Ovary (tissue), 9 donors: ENCODE measurements around the gene NEK11. TPM values are rescaled to one million over a fixed set of nuclear protein-coding genes. Genes with fewer than 3 reads are reported as not detected.

Source experiments
- DNase-seq, 5 donors: peaks; one replicate each; pipeline ENCODE4 v3.0.0-alpha.2; 2019 to 2020
- H3K27ac ChIP-seq, 2 donors: fragments of 200-600 bp; one replicate each; pipeline versions ENCODE4 v1.5.1 to v1.8.0; 2019 to 2022
- H3K27me3 ChIP-seq: fragments of 200-600 bp; one replicate; pipeline ENCODE4 v1.8.0; 2022
- H3K36me3 ChIP-seq: fragments of 200-600 bp; sonication (generic); one replicate; pipeline ENCODE4 v1.5.1; 2019
- H3K4me1 ChIP-seq: one replicate; pipeline ENCODE4 v1.8.1; 2013; ENCODE audit warnings: mild to moderate bottlenecking, moderate library complexity; ENCODE audit not compliant: insufficient read depth
- H3K4me3 ChIP-seq: fragments of 200-600 bp; sonication (generic); one replicate; pipeline ENCODE4 v1.5.1; 2017
- H3K9me3 ChIP-seq, 2 donors: fragments of 200-600 bp in 1 of 2; sonication (generic) in 1 of 2; one replicate each; pipeline versions ENCODE4 v1.5.1 to v1.8.1; 2013 to 2019; ENCODE audit warnings: mild to moderate bottlenecking in 1 of 2, moderate library complexity in 1 of 2
- CTCF ChIP-seq, 3 donors: fragments of 450-650 bp in 2 of 3; fragments of 200-600 bp in 1 of 3; IDR thresholded peaks; one replicate each; pipeline versions ENCODE4 v1.5.1 to v1.8.0; 2016 to 2022; ENCODE audit warnings: antibody characterized with exemption in 3 of 3, mild to moderate bottlenecking in 1 of 3
- EP300 ChIP-seq: sonication (generic); formaldehyde crosslinking; IDR thresholded peaks from one replicate; pipeline ENCODE4 v1.6.1; 2017; ENCODE audit warnings: antibody characterized with exemption
- POLR2A ChIP-seq: fragments of 450-650 bp; IDR thresholded peaks from one replicate; pipeline ENCODE4 v1.6.1; 2017; ENCODE audit warnings: antibody characterized with exemption, mild to moderate bottlenecking, moderate library complexity
- WGBS, 3 donors: extraction: QIAGEN DNeasy Blood & Tissue Kit in 1 of 3; methylation state at CpG; one replicate each; pipeline versions ENCODE4 v1.1.5 to v1.1.7; 2013 to 2017; 5-methylcytosine and 5-hydroxymethylcytosine counted together
- intact Hi-C, 4 donors: fragments of 100-400 bp; cut with DNase I; formaldehyde crosslinking; loops; one replicate each; pipeline versions ENCODE4 v1.11.0 to v1.15.1; 2022 to 2023
- polyA plus RNA-seq, 2 donors: library from polyadenylated mRNA; stranded (reverse); fragments of 200-250 nt in 1 of 2; fragments of 350-450 nt in 1 of 2; fragmentation: Illumina TruSeq in 1 of 2; extraction: RNeasy Lipid Tissue Mini Kit (QIAGEN cat#74804) in 1 of 2; gene quantifications; one replicate each; pipeline ENCODE4 v1.2.3, GENCODE V29; 2013 to 2014
- total RNA-seq, 7 donors: library from RNA; depleted of rRNA in 2 of 7; stranded (reverse); fragments of >200 nt in 2 of 7; fragmentation: NEBNext Ultra II Directional in 3 of 7; extraction: Animal tissue kit (Norgen Biotek cat#: 25700) in 3 of 7; gene quantifications; one replicate each; pipeline versions ENCODE4 v1.1.0 to v1.2.4, GENCODE V29; 2016 to 2023
- donor health status: DM: no; HTN: no; CAD: no; lungs with moderate emphysema.
- donor health status: DM: no; HTN: no; CAD: no.
- donor health status: Bipolar disorder and iron deficiency.
- donor health status: DM: yes; HTN: yes; CAD: no.
- donor health status: DM: no; HTN: no; CAD: no.
- donor health status: DM: yes; HTN: yes; CAD: no.

Gene NEK11
- total and polyA plus RNA-seq, 9 donors = 4.9 to 37.3 (median 10.7) TPM

DNA sequence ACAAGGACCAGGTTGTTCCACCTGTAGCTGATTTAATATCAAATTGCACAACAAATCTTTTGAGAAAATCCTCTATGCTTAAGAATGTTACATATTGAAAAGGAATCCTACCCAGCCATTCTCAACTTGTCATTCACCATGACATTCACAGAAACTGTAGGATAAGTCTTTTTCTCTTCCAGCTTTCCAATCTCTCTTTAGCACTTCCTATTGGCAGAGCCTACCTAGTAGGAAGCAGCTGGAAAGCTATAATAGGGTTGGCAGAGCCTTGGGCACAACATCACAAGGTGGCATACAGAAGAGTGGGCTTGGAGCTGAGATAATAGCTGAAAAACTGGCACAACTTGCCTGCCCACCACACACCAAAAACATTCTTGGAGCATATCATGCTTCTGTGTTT, 287.6 kb downstream of the NEK11 start:
- intact Hi-C loops = no loop called here
- H3K36me3 ChIP-seq = no peaks in the 10 kb centered on the region
- H3K4me1 ChIP-seq = no peaks in the 10 kb centered on the region
- H3K27ac ChIP-seq = no peak overlapping the region
- H3K27me3 ChIP-seq = no peaks in the 10 kb centered on the region
- no peaks in the 10 kb centered on the region for H3K9me3 ChIP-seq
- no peak overlapping the region for H3K4me3 ChIP-seq
- DNase-seq = no peak
- TF ChIP-seq POLR2A = no peak
- TF ChIP-seq EP300 = no peak
- TF ChIP-seq CTCF (IDR thresholded peaks at IDR 0.05) = no peak

- Histone ChIP-seq H3K4me1 (no peaks in the 10 kb centered on the region), H3K4me3 (no peak overlapping the region), H3K27me3 (no peaks in the 10 kb centered on the region), H3K9me3 (no peaks in the 10 kb centered on the region), H3K27ac (no peak overlapping the region), H3K36me3 (no peaks in the 10 kb centered on the region)
- intact Hi-C loops = no loop called here
- TF ChIP-seq POLR2A (no peak), CTCF (IDR thresholded peaks at IDR 0.05) (no peak), EP300 (no peak)
- no peak for DNase-seq
- 93 to 95% (median 93%) methylated on average over 2 of the region's 2 CpGs for WGBS, 3 donors
These were observed 288.5 kb downstream of the NEK11 start for GRCh38 chr3:131315162-131315561.

DNA sequence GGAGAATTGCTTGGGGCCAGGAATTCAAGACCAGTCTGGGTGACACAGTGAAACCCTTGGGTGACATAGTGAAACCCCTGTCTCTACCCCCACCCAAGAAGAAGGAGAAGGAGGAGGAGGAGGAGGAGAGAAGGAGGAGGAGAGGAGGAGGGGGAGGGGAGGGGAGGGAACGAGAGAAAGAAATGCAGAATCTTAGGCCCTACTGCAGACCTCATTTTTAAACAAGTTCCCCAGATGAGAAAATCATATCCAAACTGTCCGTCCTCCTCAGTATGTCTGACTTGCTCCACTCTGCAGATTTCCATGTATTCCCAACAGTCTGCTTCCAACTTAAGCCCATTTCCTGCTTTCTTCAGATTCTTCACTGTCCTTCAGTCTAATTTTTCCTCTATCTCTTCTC, 291.0 kb downstream of the NEK11 start:
- no peak for DNase-seq
- Histone ChIP-seq H3K27ac (no peak overlapping the region), H3K9me3 (no peaks in the 10 kb centered on the region), H3K4me1 (no peaks in the 10 kb centered on the region), H3K27me3 (no peaks in the 10 kb centered on the region), H3K36me3 (no peaks in the 10 kb centered on the region), H3K4me3 (no peak overlapping the region)
- 75 to 79% (median 77%) methylated on average over 2 of the region's 2 CpGs for WGBS, 3 donors
- TF ChIP-seq POLR2A = no peak
- intact Hi-C loops = no loop called here

DNA sequence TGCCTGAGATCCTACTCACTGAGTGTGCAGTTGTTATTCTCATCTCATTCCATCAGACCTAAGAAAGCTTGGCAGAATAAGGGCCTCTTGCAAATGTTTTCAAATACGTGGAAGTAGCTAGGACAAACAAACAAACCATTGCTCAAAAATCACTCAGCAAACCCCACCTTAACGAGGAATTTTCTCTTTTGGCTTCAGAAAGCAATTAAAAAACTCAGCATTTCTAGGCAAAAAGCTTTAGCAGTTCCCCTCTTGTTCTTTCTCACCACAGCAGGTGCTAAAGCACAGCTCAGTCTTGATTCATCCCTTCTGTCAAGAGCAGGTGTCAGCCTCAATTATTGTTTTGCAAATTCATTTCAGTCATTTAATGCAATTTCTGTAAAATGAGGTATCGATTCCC, 296.3 kb downstream of the NEK11 start:
- Histone ChIP-seq H3K4me3 (no peak overlapping the region), H3K27ac (no peak overlapping the region), H3K27me3 (no peaks in the 10 kb centered on the region), H3K4me1 (no peaks in the 10 kb centered on the region), H3K36me3 (no peaks in the 10 kb centered on the region), H3K9me3 (no peaks in the 10 kb centered on the region)
- DNase-seq = no peak
- 73 to 82% (median 78%) methylated on average over 3 of the region's 3 CpGs for WGBS, 3 donors
- TF ChIP-seq POLR2A (no peak), EP300 (no peak), CTCF (IDR thresholded peaks at IDR 0.05) (no peak)
- intact Hi-C loops = no loop called here

- H3K27ac ChIP-seq = no peak overlapping the region
- no peaks in the 10 kb centered on the region for H3K36me3 ChIP-seq
- no peaks in the 10 kb centered on the region for H3K9me3 ChIP-seq
- H3K4me1 ChIP-seq = peaks cover 2% of the 10 kb centered on the region
- no peak overlapping the region for H3K4me3 ChIP-seq
- intact Hi-C loops = no loop called here
- WGBS, 3 donors = 75 to 81% (median 78%) methylated on average over 2 of the region's 2 CpGs
- H3K27me3 ChIP-seq = no peaks in the 10 kb centered on the region
- no peak for TF ChIP-seq POLR2A
- no peak for TF ChIP-seq EP300
- TF ChIP-seq CTCF (IDR thresholded peaks at IDR 0.05) = no peak
- no peak for DNase-seq
These were observed 297.1 kb downstream of the NEK11 start for GRCh38 chr3:131323792-131324191.
